ENCODE results near the gene HOXA3.

The HOXA3 gene

GRCh38 chr7:27121684-27122076 lies 30.7 kb downstream of the HOXA3 start:
- DNase-seq (ENCODE audit: low read depth) = no peak
- TF ChIP-seq POLR2A (IDR thresholded peaks at IDR 0.05; ENCODE audit: extremely low read depth, insufficient read length) (no peak), CTCF (IDR thresholded peaks at IDR 0.05; ENCODE audit: low read depth, low read length) (no peak), MYC (IDR thresholded peaks at IDR 0.05; ENCODE audit: low read depth, low read length) (no peak)
- TF ChIP-seq, protein P1, sequence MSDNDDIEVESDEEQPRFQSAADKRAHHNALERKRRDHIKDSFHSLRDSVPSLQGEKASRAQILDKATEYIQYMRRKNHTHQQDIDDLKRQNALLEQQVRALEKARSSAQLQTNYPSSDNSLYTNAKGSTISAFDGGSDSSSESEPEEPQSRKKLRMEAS (IDR thresholded peaks at IDR 0.05; ENCODE audit: low read depth, low read length) = no peak
- no peak overlapping the region for H3K4me3 ChIP-seq (ENCODE audit: low read depth, low read length)

DNA sequence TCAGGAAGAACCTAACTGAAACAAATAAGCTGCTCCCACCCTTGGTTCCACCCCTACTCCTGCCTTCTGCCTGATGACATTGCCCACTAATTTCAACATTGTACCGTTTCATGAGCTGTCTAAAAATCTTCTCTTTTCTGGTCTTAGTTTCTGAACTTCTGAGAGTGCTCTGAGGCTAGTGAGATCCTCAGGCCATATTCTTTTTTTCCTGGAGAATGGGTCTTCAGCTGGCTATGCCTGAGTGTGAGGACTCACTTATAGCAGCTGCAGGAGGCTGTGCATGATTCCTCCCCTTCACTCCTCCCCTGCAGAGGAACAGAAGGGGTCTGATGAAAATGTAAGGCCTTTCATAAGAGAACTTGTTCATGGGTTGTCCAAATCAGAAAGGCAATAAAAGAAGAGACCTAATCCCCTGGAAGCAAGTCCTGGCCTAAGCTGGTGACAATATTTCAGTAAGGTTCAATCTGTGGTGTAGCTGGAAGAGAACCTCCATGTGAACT lies 32.9 kb downstream of the HOXA3 start:
- no peak for TF ChIP-seq MYC (IDR thresholded peaks at IDR 0.05; ENCODE audit: low read depth, low read length)
- TF ChIP-seq, protein P1 (IDR thresholded peaks at IDR 0.05; ENCODE audit: low read depth, low read length) = no peak
- TF ChIP-seq POLR2A (IDR thresholded peaks at IDR 0.05; ENCODE audit: extremely low read depth, insufficient read length) = no peak
- TF ChIP-seq CTCF (IDR thresholded peaks at IDR 0.05; ENCODE audit: low read depth, low read length) = no peak
- no peak overlapping the region for H3K4me3 ChIP-seq (ENCODE audit: low read depth, low read length)
- DNase-seq (ENCODE audit: low read depth) = no peak

GRCh38 chr7:27118580-27118979 lies 33.8 kb downstream of the HOXA3 start:
- TF ChIP-seq MYC (IDR thresholded peaks at IDR 0.05; ENCODE audit: low read depth, low read length) = no peak
- TF ChIP-seq, protein P1 (IDR thresholded peaks at IDR 0.05; ENCODE audit: low read depth, low read length) = no peak
- no peak for TF ChIP-seq CTCF (IDR thresholded peaks at IDR 0.05; ENCODE audit: low read depth, low read length)
- no peak for TF ChIP-seq POLR2A (IDR thresholded peaks at IDR 0.05; ENCODE audit: extremely low read depth, insufficient read length)
- no peak overlapping the region for H3K4me3 ChIP-seq (ENCODE audit: low read depth, low read length)
- no peak for DNase-seq (ENCODE audit: low read depth)

DNA sequence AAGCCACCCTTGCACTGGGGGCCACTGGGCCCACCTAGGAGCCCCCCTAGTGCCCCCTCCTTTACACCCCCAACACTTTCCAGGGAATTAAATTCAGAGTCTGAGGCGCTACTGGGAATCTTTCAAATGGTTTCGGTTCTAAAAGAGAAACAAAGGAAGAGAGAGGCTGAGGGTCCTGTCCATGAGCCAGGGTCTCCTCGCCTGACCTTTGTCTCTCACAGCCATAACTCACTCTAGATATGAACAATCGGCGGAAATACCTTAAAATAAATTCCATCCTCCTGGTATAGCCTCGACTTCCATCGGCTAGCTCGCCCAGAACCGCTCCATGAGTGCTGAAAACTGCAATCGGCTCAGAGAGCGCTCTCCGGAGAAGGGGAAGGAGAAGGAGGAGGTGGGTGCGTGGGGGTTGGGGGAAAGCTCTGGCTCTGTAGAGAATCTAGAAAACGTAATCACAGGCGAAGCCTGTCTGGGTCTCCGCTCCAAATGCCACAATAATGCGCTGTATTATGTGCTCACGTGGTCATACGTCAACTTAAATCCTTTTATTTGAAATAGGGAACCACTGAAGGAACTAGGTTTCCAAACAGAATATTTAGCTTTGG lies 34.4 kb downstream of the HOXA3 start:
- no peak overlapping the region for H3K4me3 ChIP-seq (ENCODE audit: low read depth, low read length)
- no peak for DNase-seq (ENCODE audit: low read depth)
- TF ChIP-seq, protein P1 (IDR thresholded peaks at IDR 0.05; ENCODE audit: low read depth, low read length) = no peak
- TF ChIP-seq MYC (IDR thresholded peaks at IDR 0.05; ENCODE audit: low read depth, low read length) (no peak), POLR2A (IDR thresholded peaks at IDR 0.05; ENCODE audit: extremely low read depth, insufficient read length) (no peak), CTCF (IDR thresholded peaks at IDR 0.05; ENCODE audit: low read depth, low read length) (no peak)

DNA sequence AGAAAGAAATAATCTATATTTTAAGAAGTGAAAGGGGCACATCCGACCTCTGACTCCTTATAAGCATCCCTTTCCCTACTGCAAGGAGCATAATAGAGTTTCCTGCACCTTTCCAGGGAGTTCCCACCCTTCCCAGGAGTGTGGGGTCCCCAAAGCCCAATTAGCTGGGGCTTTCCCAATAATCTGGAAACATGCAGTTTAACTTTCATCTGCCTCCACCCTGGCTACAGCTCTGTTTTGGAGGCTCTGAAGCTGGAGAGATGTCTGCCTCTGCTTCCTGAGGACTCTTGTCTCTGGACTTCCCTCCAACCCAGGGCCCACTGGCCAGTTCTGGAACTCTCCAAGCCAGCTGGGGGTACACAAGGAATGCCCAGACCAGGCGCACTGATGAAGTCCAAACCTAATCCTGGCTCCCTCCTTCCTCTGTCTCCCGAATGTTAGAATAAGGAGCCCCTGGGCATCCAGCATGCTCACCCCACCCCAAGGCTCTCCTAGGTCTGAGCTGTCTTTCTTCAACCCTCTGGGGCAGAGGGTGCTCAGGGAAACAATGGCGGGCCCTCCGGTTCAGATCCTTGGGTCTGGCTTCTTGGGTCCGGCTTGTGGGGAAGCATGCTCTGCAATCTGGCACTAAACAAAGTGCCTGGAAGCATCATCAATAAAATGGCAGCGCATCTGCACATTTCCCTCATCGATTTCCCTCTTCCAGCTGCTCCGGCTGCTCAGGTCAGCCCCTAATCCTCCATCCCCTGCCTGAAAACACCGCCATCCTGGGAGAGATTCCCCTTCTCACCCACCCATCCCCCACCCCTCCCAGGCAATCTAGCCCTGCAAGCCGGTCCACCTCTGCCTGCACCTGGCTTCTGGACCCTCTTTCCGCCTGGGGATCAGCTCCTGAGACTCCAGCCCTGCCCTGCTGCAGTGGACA lies 35.2 kb downstream of the HOXA3 start:
- no peak for DNase-seq (ENCODE audit: low read depth)
- H3K4me3 ChIP-seq (ENCODE audit: low read depth, low read length) = no peak overlapping the region
- no peak for TF ChIP-seq MYC (IDR thresholded peaks at IDR 0.05; ENCODE audit: low read depth, low read length)
- no peak for TF ChIP-seq POLR2A (IDR thresholded peaks at IDR 0.05; ENCODE audit: extremely low read depth, insufficient read length)
- TF ChIP-seq, protein P1 (IDR thresholded peaks at IDR 0.05; ENCODE audit: low read depth, low read length) = no peak
- TF ChIP-seq CTCF (IDR thresholded peaks at IDR 0.05; ENCODE audit: low read depth, low read length) = no peak

Data from NB4 (cell line).